Mammary epithelial cell (primary cell): ENCODE data around the gene ASCC2.

Experiments
- EZH2 ChIP-seq: IDR thresholded peaks from 2 replicates; pipeline ENCODE4 v1.6.1; 2012; ENCODE audit warnings: low read length, inconsistent platforms, borderline replicate concordance
- TF ChIP-seq, protein P1 (sequence below), 2 donors: IDR thresholded peaks in 1 of 2; conservative IDR thresholded peaks in 1 of 2; 2 replicates each; pipeline ENCODE4 v1.5.1; 2011 to 2012; ENCODE audit warnings: inconsistent platforms in 2 of 2, low read length in 2 of 2, mild to moderate bottlenecking in 2 of 2, control low read depth in 1 of 2, low read depth in 1 of 2; ENCODE audit not compliant: insufficient read depth in 1 of 2; ENCODE audit errors: extremely low read depth in 1 of 2

DNA sequence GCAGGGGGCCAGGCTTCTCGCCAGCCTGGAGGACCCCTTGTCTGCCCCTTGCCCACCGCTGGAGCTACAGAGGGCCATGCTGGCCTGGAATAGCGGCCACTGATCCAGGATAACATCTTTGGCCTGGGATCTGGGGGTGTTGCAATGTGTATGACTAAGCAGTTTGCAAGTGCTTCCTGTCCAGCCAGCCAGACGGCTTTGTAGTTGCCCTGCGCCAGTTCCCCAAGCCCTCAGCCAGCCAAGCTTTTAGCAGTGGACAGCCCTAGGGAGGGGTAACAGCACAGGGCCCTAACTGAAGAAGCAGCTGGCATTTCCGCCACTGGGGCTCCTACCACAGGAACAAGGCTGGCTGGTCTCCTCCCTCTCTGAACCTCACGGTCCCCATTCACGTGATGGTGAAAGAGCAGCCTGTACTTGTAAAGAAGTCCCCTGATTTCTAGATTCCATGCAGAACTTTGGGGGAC, 38.8 kb downstream of the ASCC2 start:
- TF ChIP-seq, protein P1, sequence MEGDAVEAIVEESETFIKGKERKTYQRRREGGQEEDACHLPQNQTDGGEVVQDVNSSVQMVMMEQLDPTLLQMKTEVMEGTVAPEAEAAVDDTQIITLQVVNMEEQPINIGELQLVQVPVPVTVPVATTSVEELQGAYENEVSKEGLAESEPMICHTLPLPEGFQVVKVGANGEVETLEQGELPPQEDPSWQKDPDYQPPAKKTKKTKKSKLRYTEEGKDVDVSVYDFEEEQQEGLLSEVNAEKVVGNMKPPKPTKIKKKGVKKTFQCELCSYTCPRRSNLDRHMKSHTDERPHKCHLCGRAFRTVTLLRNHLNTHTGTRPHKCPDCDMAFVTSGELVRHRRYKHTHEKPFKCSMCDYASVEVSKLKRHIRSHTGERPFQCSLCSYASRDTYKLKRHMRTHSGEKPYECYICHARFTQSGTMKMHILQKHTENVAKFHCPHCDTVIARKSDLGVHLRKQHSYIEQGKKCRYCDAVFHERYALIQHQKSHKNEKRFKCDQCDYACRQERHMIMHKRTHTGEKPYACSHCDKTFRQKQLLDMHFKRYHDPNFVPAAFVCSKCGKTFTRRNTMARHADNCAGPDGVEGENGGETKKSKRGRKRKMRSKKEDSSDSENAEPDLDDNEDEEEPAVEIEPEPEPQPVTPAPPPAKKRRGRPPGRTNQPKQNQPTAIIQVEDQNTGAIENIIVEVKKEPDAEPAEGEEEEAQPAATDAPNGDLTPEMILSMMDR (conservative IDR thresholded peaks at IDR 0.05 in 1 of 2, IDR thresholded peaks at IDR 0.05 in 1 of 2; ENCODE audit: extremely low read depth in 1 of 2, insufficient read depth in 1 of 2, low read depth in 1 of 2, low read length in 2 of 2), result peak in 1 of 2 donors; percentile 11
- TF ChIP-seq EZH2, result no peak
